Right lobe of liver (tissue), 6 donors: ENCODE results near the gene GNMT. TPM values are rescaled to one million over a fixed set of nuclear protein-coding genes. Genes with fewer than 3 reads are reported as not detected.
A peak's percentile ranks its signal among the peaks of the same experiment; 100 is the strongest.

Experiments used
- ATAC-seq, 4 donors: fragments of 200-7000 bp; cut with Tn5 transposase; one replicate each; pipeline ENCODE4 v1.9.1; 2020; ENCODE audit warnings: mild to moderate bottlenecking in 4 of 4, moderate library complexity in 4 of 4
- DNase-seq, 3 donors: peaks; one replicate each; pipeline ENCODE4 v3.0.0-alpha.2; 2020
- H3K27ac ChIP-seq, 3 donors: fragments of 200-600 bp; one replicate each; pipeline ENCODE4 v1.8.0; 2022
- H3K27me3 ChIP-seq, 2 donors: fragments of 200-600 bp; one replicate each; pipeline ENCODE4 v1.8.0; 2022
- H3K36me3 ChIP-seq, 4 donors: fragments of 200-600 bp; sonication (generic) in 1 of 4; one replicate each; pipeline versions ENCODE4 v1.5.1 to v1.8.0; 2017 to 2022; ENCODE audit warnings: control low read depth in 1 of 4
- H3K4me1 ChIP-seq, 4 donors: fragments of 200-600 bp; sonication (generic) in 1 of 4; one replicate each; pipeline versions ENCODE4 v1.5.1 to v1.8.0; 2017 to 2022; ENCODE audit warnings: control low read depth in 1 of 4
- H3K4me3 ChIP-seq, 3 donors: fragments of 200-600 bp; one replicate each; pipeline ENCODE4 v1.8.0; 2022
- H3K9me3 ChIP-seq, 4 donors: fragments of 200-600 bp; sonication (generic) in 1 of 4; one replicate each; pipeline versions ENCODE4 v1.5.1 to v1.8.0; 2017 to 2022; ENCODE audit warnings: control low read depth in 1 of 4
- CTCF ChIP-seq, 4 donors: fragments of 200-600 bp in 3 of 4; fragments of 450-650 bp in 1 of 4; IDR thresholded peaks; one replicate each; pipeline versions ENCODE4 v1.5.1 to v1.8.0; 2016 to 2022; ENCODE audit warnings: antibody characterized with exemption in 4 of 4, mild to moderate bottlenecking in 2 of 4
- POLR2A ChIP-seq: fragments of 450-650 bp; IDR thresholded peaks from one replicate; pipeline ENCODE4 v1.6.1; 2017; ENCODE audit warnings: antibody characterized with exemption, mild to moderate bottlenecking
- WGBS: methylation state at CpG from one replicate; pipeline ENCODE4 v1.1.6; 2018; ENCODE audit warnings: low coverage, low lambda C conversion rate; ENCODE audit not compliant: insufficient coverage; ENCODE audit errors: missing lambda C conversion rate; 5-methylcytosine and 5-hydroxymethylcytosine counted together
- intact Hi-C, 2 donors: fragments of 100-400 bp; cut with DNase I; formaldehyde crosslinking; loops; one replicate each; pipeline versions ENCODE4 v1.11.2 to v1.14.1; 2022
- total RNA-seq, 6 experiments: library from RNA; depleted of rRNA in 2 of 6; stranded (reverse); fragments of >200 nt in 2 of 6; fragmentation: NEBNext Ultra II Directional in 3 of 6; extraction: Animal tissue kit (Norgen Biotek cat#: 25700) in 3 of 6; gene quantifications; one replicate each; pipeline versions ENCODE4 v1.1.0 to v1.2.4, GENCODE V29; 2016 to 2023
- donor health status: DM: no; HTN: yes; CAD: no.
- donor health status: DM: no; HTN: no; CAD: no.
- donor health status: DM: no; HTN: no; CAD: no.
- donor health status: DM: no; HTN: yes; CAD: no.
- donor health status: DM: no; HTN: yes; CAD: no.

Gene GNMT
- total RNA-seq, 6 experiments from 2014 or later, result 13.7 to 470 (median 107) TPM

GRCh38 chr6:42935322-42935721, 25.2 kb upstream of the GNMT start:
- Histone ChIP-seq H3K4me3 (no peak overlapping the region), H3K36me3 (peaks cover 0 to 24% (median 0%) of the 10 kb centered on the region in 4 donors), H3K4me1 (peaks cover 0 to 77% (median 31%) of the 10 kb centered on the region in 4 donors), H3K27me3 (no peaks in the 10 kb centered on the region), H3K9me3 (no peaks in the 10 kb centered on the region), H3K27ac (peak overlapping the region in 1 of 3 donors; percentile 89)
- 69% methylated on average over 3 of the region's 7 CpGs for WGBS
- ATAC-seq (no peak), DNase-seq (no peak)
- TF ChIP-seq POLR2A, result no peak
- TF ChIP-seq CTCF (IDR thresholded peaks at IDR 0.05), result no peak
- intact Hi-C loops, result no loop called here

GRCh38 chr6:42936398-42936797, 24.2 kb upstream of the GNMT start:
- TF ChIP-seq POLR2A, result no peak
- no peak for TF ChIP-seq CTCF (IDR thresholded peaks at IDR 0.05)
- ATAC-seq (peak in 1 of 4 donors; percentile 10), DNase-seq (peak in 1 of 3 donors; percentile 63)
- no peaks in the 10 kb centered on the region for H3K27me3 ChIP-seq
- no peak overlapping the region for H3K4me3 ChIP-seq
- peaks cover 0 to 77% (median 33%) of the 10 kb centered on the region in 4 donors for H3K4me1 ChIP-seq
- peaks cover 0 to 24% (median 0%) of the 10 kb centered on the region in 4 donors for H3K36me3 ChIP-seq
- intact Hi-C loops, result no loop called here
- peak overlapping the region in 2 of 3 donors; percentile 89 for H3K27ac ChIP-seq
- no peaks in the 10 kb centered on the region for H3K9me3 ChIP-seq
- 40% methylated on average over 7 of the region's 11 CpGs for WGBS

- H3K27ac ChIP-seq, result peak overlapping the region in 2 of 3 donors; percentile 89
- DNase-seq, result peak in 2 of 3 donors; percentile 80 to 83
- no peaks in the 10 kb centered on the region for H3K9me3 ChIP-seq
- intact Hi-C loops, result no loop called here
- ATAC-seq, result peak; percentile 19 to 59 (median 42)
- TF ChIP-seq POLR2A (no peak), CTCF (IDR thresholded peaks at IDR 0.05) (no peak)
- H3K4me3 ChIP-seq, result peak overlapping the region in 2 of 3 donors; percentile 38 to 49
- peaks cover 0 to 24% (median 0%) of the 10 kb centered on the region in 4 donors for H3K36me3 ChIP-seq
- H3K27me3 ChIP-seq, result no peaks in the 10 kb centered on the region
- 67% methylated on average over 7 of the region's 13 CpGs for WGBS
- peaks cover 0 to 77% (median 31%) of the 10 kb centered on the region in 4 donors for H3K4me1 ChIP-seq
These were observed 22.8 kb upstream of the GNMT start for GRCh38 chr6:42937548-42938427.

- Histone ChIP-seq H3K4me1 (peaks cover 0 to 76% (median 30%) of the 10 kb centered on the region in 4 donors), H3K4me3 (peak overlapping the region in 2 of 3 donors; percentile 38 to 49), H3K27me3 (no peaks in the 10 kb centered on the region), H3K27ac (peak overlapping the region in 2 of 3 donors; percentile 89), H3K36me3 (peaks cover 0 to 24% (median 0%) of the 10 kb centered on the region in 4 donors), H3K9me3 (no peaks in the 10 kb centered on the region)
- DNase-seq, result no peak
- WGBS, result 100% methylated on average over 1 of the region's 5 CpGs
- intact Hi-C loops, result no loop called here
- TF ChIP-seq POLR2A (no peak), CTCF (IDR thresholded peaks at IDR 0.05) (no peak)
- ATAC-seq, result no peak
These were observed 22.1 kb upstream of the GNMT start for GRCh38 chr6:42938428-42938796.
